ENCODE measurements around the gene TEAD3.

Gene TEAD3

DNA sequence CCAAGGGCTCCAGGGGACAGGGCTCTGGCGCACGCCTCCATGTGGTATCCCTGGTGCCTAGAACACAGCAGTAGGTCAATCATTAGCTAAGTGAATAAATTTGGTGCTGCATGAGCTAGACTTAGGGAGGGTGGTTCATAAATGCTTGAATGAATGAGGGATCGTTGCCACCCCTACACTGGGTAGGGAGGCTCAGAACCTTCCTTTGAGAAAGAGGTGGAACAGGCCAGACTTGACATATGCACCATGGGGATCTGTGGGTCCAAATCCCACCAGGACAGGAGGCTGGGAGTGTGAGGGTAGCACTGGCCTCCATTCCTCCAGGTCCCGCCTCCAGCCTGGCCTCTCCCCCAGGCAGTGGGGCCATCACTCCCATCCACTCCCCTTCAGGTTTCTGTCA, 13.8 kb downstream of the TEAD3 start:
- no peak overlapping the region for H3K4me3 ChIP-seq (replicated peaks; ENCODE audit: low read depth, low read length)
- no peak for TF ChIP-seq CTCF (IDR thresholded peaks at IDR 0.05; ENCODE audit: low read depth, low read length, missing control alignments)
- DNase-seq (ENCODE audit: extremely low read depth, low read depth) = no peak

DNA sequence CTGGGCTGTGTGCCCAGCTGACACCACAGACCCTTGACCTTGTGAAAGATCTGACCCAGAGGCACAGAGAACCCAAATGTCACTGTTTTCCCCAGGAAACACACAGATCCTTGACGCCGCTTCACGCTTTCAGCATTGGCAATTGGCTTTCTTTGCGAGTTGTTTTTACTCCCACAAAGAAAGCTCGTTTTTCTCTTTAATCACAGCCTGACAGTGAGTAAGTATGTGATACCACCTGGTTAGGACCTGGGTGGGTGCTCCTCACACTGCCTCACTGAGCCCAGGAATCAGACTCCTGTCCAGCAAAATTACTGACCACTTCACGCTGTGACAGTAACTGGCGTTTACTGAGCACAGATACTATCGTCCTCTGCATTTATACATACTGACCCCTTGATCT, 15.7 kb downstream of the TEAD3 start:
- no peak for DNase-seq (ENCODE audit: extremely low read depth, low read depth)
- H3K4me3 ChIP-seq (replicated peaks; ENCODE audit: low read depth, low read length) = no peak overlapping the region
- no peak for TF ChIP-seq CTCF (IDR thresholded peaks at IDR 0.05; ENCODE audit: low read depth, low read length, missing control alignments)

DNA sequence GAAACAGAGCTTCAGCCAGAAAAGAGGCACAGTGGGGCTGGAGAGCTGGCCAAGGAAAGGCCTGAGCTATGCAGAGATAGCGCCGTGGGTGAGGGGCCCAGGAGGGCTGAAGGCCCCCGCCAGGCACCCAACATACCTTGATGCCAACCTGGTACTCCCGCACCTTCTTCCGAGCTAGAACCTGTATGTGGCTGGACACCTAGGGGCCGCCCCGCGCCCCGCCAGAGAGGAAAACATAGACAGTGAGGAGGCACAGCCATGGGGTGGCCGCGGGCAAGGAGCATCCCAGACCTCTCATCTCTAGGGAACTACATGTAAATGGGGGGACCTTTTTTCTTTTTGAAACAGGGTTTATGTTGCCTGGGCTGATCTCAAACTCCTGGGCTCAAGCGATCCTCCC, 16.7 kb downstream of the TEAD3 start:
- no peak for TF ChIP-seq CTCF (IDR thresholded peaks at IDR 0.05; ENCODE audit: low read depth, low read length, missing control alignments)
- no peak overlapping the region for H3K4me3 ChIP-seq (replicated peaks; ENCODE audit: low read depth, low read length)
- DNase-seq (ENCODE audit: extremely low read depth, low read depth) = no peak

GRCh38 chr6:35478259-35478658, 18.6 kb downstream of the TEAD3 start:
- no peak for TF ChIP-seq CTCF (IDR thresholded peaks at IDR 0.05; ENCODE audit: low read depth, low read length, missing control alignments)
- no peak overlapping the region for H3K4me3 ChIP-seq (replicated peaks; ENCODE audit: low read depth, low read length)
- DNase-seq (ENCODE audit: extremely low read depth, low read depth) = no peak

GRCh38 chr6:35477551-35478179, 19.2 kb downstream of the TEAD3 start:
- no peak for TF ChIP-seq CTCF (IDR thresholded peaks at IDR 0.05; ENCODE audit: low read depth, low read length, missing control alignments)
- no peak for DNase-seq (ENCODE audit: extremely low read depth, low read depth)
- no peak overlapping the region for H3K4me3 ChIP-seq (replicated peaks; ENCODE audit: low read depth, low read length)

GRCh38 chr6:35477028-35477427, 19.9 kb downstream of the TEAD3 start:
- no peak for DNase-seq (ENCODE audit: extremely low read depth, low read depth)
- TF ChIP-seq CTCF (IDR thresholded peaks at IDR 0.05; ENCODE audit: low read depth, low read length, missing control alignments) = no peak

DNA sequence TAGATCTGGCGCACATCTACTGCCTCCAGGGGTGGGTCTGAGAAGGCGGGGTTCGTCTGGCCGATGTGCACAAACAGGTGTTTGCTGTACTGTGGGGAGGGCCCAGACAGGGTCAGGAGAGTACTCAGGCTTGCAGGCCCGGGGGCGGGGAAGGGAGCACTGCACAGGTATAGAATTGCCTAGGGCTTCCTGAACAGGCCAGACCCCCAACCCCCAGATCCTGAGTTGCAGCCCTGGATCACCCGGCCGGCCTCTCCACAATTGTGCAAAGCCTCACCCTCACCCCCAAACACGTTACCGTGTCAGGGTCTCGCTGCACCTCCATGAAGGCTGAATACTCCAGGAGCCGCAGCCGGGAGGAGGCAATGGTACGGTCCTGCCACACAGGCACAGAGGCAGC, 20.9 kb downstream of the TEAD3 start:
- no peak for TF ChIP-seq CTCF (IDR thresholded peaks at IDR 0.05; ENCODE audit: low read depth, low read length, missing control alignments)
- no peak overlapping the region for H3K4me3 ChIP-seq (replicated peaks; ENCODE audit: low read depth, low read length)
- no peak for DNase-seq (ENCODE audit: extremely low read depth, low read depth)

More at GRCh38 chr6:35477028-35477427, 19.9 kb downstream of the TEAD3 start:
- no peak overlapping the region for H3K4me3 ChIP-seq (replicated peaks; ENCODE audit: low read depth, low read length)

Data from HFF-Myc (cell line).